ENCODE data around the gene LMO3.
A peak's percentile ranks its signal among the peaks of the same experiment; 100 is the strongest.

LMO3 gene

GRCh38 chr12:16590645-16591044, 15.3 kb downstream of the LMO3 start:
- TF ChIP-seq JUND (IDR thresholded peaks at IDR 0.05; ENCODE audit: low read depth) = no peak
- in situ Hi-C loops (cut with HindIII; ENCODE audit: low pct_unique_long_range_greater_than_20kb, low sequenced_read_pairs) = no loop called here
- no peak for DNase-seq (ENCODE audit: low read depth in 1 of 2, low spot score in 1 of 2)

- in situ Hi-C loops (cut with HindIII; ENCODE audit: low pct_unique_long_range_greater_than_20kb, low sequenced_read_pairs) = no loop called here
- TF ChIP-seq JUND (IDR thresholded peaks at IDR 0.05; ENCODE audit: low read depth) = no peak
- no peak for DNase-seq (ENCODE audit: low read depth in 1 of 2, low spot score in 1 of 2)
These were observed 17.1 kb downstream of the LMO3 start for GRCh38 chr12:16588812-16589211.

GRCh38 chr12:16587514-16587913, 18.4 kb downstream of the LMO3 start:
- DNase-seq (ENCODE audit: low read depth in 1 of 2, low spot score in 1 of 2) = no peak

GRCh38 chr12:16587110-16587453, 18.9 kb downstream of the LMO3 start:
- no peak for DNase-seq (ENCODE audit: low read depth in 1 of 2, low spot score in 1 of 2)
- in situ Hi-C loops (cut with HindIII; ENCODE audit: low pct_unique_long_range_greater_than_20kb, low sequenced_read_pairs) = no loop called here
- no peak for TF ChIP-seq JUND (IDR thresholded peaks at IDR 0.05; ENCODE audit: low read depth)

More at GRCh38 chr12:16587514-16587913, 18.4 kb downstream of the LMO3 start:
- in situ Hi-C loops (cut with HindIII; ENCODE audit: low pct_unique_long_range_greater_than_20kb, low sequenced_read_pairs) = no loop called here
- TF ChIP-seq JUND (IDR thresholded peaks at IDR 0.05; ENCODE audit: low read depth) = no peak

GRCh38 chr12:16586350-16587109, 19.4 kb downstream of the LMO3 start:
- in situ Hi-C loops (cut with HindIII; ENCODE audit: low pct_unique_long_range_greater_than_20kb, low sequenced_read_pairs) = no loop called here
- DNase-seq (ENCODE audit: low read depth in 1 of 2, low spot score in 1 of 2) = no peak
- no peak for TF ChIP-seq JUND (IDR thresholded peaks at IDR 0.05; ENCODE audit: low read depth)

- no peak for DNase-seq (ENCODE audit: low read depth in 1 of 2, low spot score in 1 of 2)
- TF ChIP-seq JUND (IDR thresholded peaks at IDR 0.05; ENCODE audit: low read depth) = no peak
- in situ Hi-C loops (cut with HindIII; ENCODE audit: low pct_unique_long_range_greater_than_20kb, low sequenced_read_pairs) = no loop called here
These were observed 20.2 kb downstream of the LMO3 start for GRCh38 chr12:16585781-16586180.

GRCh38 chr12:16583969-16584745, 21.8 kb downstream of the LMO3 start:
- TF ChIP-seq JUND (IDR thresholded peaks at IDR 0.05; ENCODE audit: low read depth) = no peak
- in situ Hi-C loops (cut with HindIII; ENCODE audit: low pct_unique_long_range_greater_than_20kb, low sequenced_read_pairs) = no loop called here
- DNase-seq (ENCODE audit: low read depth in 1 of 2, low spot score in 1 of 2) = no peak

- TF ChIP-seq JUND (IDR thresholded peaks at IDR 0.05; ENCODE audit: low read depth) = no peak
- in situ Hi-C loops (cut with HindIII; ENCODE audit: low pct_unique_long_range_greater_than_20kb, low sequenced_read_pairs) = no loop called here
- DNase-seq (ENCODE audit: low read depth in 1 of 2, low spot score in 1 of 2) = peak in 1 of 2 experiments; percentile 54
These were observed 24.5 kb downstream of the LMO3 start for GRCh38 chr12:16581416-16581815.

GRCh38 chr12:16579041-16579440, 26.9 kb downstream of the LMO3 start:
- in situ Hi-C loops (cut with HindIII; ENCODE audit: low pct_unique_long_range_greater_than_20kb, low sequenced_read_pairs) = no loop called here
- DNase-seq (ENCODE audit: low read depth in 1 of 2, low spot score in 1 of 2) = no peak
- no peak for TF ChIP-seq JUND (IDR thresholded peaks at IDR 0.05; ENCODE audit: low read depth)

GRCh38 chr12:16573398-16574077, 32.4 kb downstream of the LMO3 start:
- no peak for DNase-seq (ENCODE audit: low read depth in 1 of 2, low spot score in 1 of 2)
- in situ Hi-C loops (cut with HindIII; ENCODE audit: low pct_unique_long_range_greater_than_20kb, low sequenced_read_pairs) = no loop called here
- no peak for TF ChIP-seq JUND (IDR thresholded peaks at IDR 0.05; ENCODE audit: low read depth)

- in situ Hi-C loops (cut with HindIII; ENCODE audit: low pct_unique_long_range_greater_than_20kb, low sequenced_read_pairs) = no loop called here
- no peak for TF ChIP-seq JUND (IDR thresholded peaks at IDR 0.05; ENCODE audit: low read depth)
- DNase-seq (ENCODE audit: low read depth in 1 of 2, low spot score in 1 of 2) = no peak
These were observed 37.1 kb downstream of the LMO3 start for GRCh38 chr12:16568873-16569272.

- DNase-seq (ENCODE audit: low read depth in 1 of 2, low spot score in 1 of 2) = no peak
- in situ Hi-C loops (cut with HindIII; ENCODE audit: low pct_unique_long_range_greater_than_20kb, low sequenced_read_pairs) = no loop called here
- no peak for TF ChIP-seq JUND (IDR thresholded peaks at IDR 0.05; ENCODE audit: low read depth)
These were observed 41.3 kb downstream of the LMO3 start for GRCh38 chr12:16564675-16565074.

- DNase-seq (ENCODE audit: low read depth in 1 of 2, low spot score in 1 of 2) = no peak
- TF ChIP-seq JUND (IDR thresholded peaks at IDR 0.05; ENCODE audit: low read depth) = no peak
- in situ Hi-C loops (cut with HindIII; ENCODE audit: low pct_unique_long_range_greater_than_20kb, low sequenced_read_pairs) = no loop called here
These were observed 42.5 kb downstream of the LMO3 start for GRCh38 chr12:16563504-16563903.

Data from T47D (cell line).